Articular chondrocyte of knee joint (primary cell): ENCODE data around the gene GNG11. TPM values are rescaled to one million over a fixed set of nuclear protein-coding genes. Genes with fewer than 3 reads are reported as not detected.

Experiments used
- small RNA-seq: library from RNA; depleted of rRNA; stranded (forward); fragments of <200 nt; gene quantifications from one replicate; pipeline ENCODE3, GENCODE V24; 2012
- total RNA-seq: library from RNA; depleted of rRNA; stranded (reverse); fragments of >200 nt; gene quantifications from 2 replicates; pipeline ENCODE4 v1.2.3, GENCODE V29; 2012

GNG11 gene
- total RNA-seq, result 11.5 and 15.2 TPM in 2 replicates

DNA sequence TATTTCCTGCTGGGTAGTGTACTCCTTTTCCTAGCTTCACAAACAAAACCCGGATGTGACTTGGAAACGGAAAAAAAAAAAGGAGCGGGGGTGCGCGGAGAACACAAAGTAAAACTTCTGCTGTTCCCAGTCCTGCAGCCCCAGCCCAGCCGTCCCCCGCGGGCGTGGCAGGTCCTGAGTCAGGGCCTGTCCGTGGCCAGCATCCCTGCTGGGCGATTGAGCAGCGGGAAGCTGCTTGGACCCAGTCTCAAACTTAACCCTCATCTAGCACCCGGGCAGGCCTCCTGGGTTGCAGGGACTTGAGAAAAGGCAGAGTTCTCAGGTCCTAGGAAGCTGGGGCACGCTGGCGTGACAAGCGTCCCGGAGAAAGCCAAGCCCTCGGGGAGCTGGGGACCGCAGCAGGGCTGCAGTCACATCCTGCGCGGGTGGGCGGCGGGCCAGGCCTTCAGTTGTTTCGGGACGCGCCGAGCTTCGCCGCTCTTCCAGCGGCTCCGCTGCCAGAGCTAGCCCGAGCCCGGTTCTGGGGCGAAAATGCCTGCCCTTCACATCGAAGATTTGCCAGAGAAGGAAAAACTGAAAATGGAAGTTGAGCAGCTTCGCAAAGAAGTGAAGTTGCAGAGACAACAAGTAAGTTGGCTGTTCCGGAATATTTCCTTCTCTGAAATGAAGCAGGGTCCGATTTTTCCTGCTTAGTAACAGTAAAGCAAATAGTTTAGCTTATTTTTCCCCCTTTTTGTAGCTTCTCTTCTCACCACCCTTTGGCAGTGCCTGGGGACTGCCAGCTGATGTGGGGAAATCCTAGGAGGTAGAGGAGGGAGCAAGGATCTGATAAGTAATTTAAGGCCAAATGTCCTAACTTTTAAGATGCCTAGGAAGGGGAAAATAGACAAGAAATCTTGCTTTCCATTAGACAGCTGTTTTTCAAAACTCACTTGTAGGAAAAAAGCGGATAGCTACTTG is at the start of gene GNG11:
Gene GNG11 (plus strand): TSS at position 129 of the 960 bp plus-strand sequence. CDS start 403 bp downstream, at position 532.

DNA sequence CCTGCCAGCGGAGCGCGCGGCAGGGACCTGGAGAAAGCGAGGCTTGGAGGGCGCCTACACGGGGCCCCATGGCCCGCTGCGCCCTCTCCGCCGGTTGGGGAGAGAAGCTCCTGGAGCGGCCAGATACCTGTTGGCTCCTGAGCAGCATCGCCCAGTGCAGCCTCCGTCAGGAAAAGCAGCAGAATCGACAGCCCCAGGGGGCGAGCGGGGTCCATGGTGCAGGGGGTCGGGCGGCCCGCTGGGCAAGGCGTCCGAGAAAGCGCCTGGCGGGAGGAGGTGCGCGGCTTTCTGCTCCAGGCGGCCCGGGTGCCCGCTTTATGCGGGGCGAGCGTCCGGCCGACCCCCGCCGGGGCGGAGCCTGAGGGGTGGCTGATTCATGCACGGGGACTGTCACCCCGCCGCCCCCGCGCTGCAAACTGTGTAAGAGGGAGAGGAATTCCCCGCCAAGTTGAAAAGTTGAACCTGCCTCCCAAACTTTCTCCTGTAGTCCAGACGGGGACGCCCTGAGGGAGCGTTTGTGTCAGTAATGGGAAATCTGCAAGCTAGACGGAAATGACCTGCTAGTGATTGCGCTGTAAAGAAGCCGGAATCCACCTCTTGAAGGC is 31.0 kb upstream of the GNG11 start, which contains the start of gene TFPI2:
Gene TFPI2 (minus strand): TSS at position 290 of the 605 bp plus-strand sequence. CDS start 75 bp downstream, at position 215.

DNA sequence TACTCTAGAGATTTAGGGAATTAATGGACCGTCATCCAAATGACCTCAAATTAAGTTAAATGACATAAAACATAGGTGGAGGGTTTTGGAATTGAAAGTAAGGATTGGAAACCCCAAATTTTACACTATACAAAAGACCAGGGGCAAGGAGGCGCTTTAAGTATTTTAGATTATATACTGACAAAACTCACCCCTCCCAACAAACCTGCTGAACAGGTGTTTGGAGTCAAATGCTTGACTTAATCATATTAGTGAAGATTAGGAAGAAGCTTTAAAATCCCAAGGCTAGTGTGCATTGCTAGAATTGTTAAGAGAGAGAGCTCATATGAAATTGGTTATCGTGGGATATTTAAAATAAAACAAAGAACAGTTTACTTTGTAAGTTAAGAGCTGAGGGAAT is 15.3 kb upstream of the GNG11 start, which contains the start of gene GNGT1:
Gene GNGT1 (plus strand): TSS at position 301 of the 400 bp plus-strand sequence. CDS start 180 bp downstream, outside the sequence.

Small RNAs within 50 kb of the gene (small RNA-seq; reads per million reads assigned to genes)
- gene AC002076.2, result not detected

Other genes starting within 250 kb of the GNG11 start
- 6.4 and 16.0 TPM in 2 replicates for gene TFPI2, start 31.0 kb upstream of the GNG11 start, total RNA-seq
- not detected in 2 replicates for gene GNGT1, start 15.2 kb upstream of the GNG11 start, total RNA-seq
- gene BET1, start 82.6 kb downstream of the GNG11 start, total RNA-seq, result 35.3 and 43.3 TPM in 2 replicates